Hepatic stellate cell (primary cell): ENCODE measurements around the gene CHST14.
"Not testable (repeated sequence)": the region's sequence is repeated elsewhere in the genome, so short reads cannot be mapped to it uniquely, and the experiment has no call there.

ENCODE experiments used
- DNase-seq: peaks from one replicate; pipeline ENCODE4 v3.0.0; 2011; ENCODE audit warnings: low spot score

The CHST14 gene

GRCh38 chr15:40441565-40442531, 28.9 kb upstream of the CHST14 start:
- DNase-seq: no peak

GRCh38 chr15:40443255-40443654, 27.5 kb upstream of the CHST14 start:
- no peak for DNase-seq

- no peak for DNase-seq
Observed at GRCh38 chr15:40443846-40444245, 26.9 kb upstream of the CHST14 start.

DNA sequence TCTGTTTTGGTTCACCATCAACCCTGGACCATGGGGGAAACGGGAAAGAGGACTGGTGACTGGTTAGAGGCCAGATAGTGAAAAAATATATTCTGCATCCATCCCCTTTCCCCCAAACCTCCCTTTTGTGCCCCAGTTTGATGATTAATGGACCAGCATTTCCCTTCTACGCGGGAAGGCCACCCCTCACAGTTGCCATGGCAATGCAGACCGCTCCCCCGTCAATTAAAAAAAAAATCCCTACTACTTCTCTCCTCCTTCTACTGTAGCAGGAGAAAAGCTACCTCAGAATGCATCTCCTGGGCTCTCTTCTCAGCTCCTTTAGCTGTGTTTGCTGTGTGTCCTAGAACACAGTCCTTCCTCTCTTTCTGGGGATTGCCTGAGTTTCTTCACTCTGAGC, 26.0 kb upstream of the CHST14 start:
- no peak for DNase-seq

GRCh38 chr15:40445421-40445922, 25.3 kb upstream of the CHST14 start:
- no peak for DNase-seq

DNA sequence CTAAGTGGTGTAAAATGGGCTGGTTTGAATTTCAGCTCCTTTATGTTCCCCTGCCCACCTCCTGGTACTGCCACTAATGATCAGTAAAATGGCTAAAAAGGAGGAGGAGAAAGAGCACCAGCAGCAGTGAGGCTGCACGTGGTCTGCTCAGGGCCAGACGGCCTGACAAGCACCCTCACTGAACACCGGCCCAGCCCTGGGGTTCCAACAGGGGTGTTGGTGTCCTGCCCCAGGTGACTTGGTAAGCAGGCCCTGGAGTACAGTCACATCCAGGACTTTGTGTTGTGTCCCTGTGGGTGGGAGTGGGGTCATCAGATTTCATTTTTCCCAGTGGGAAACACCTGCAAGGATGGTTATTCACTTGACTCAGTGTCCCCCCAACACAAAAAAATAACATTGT, 24.6 kb upstream of the CHST14 start:
- DNase-seq: no peak

GRCh38 chr15:40448354-40448753, 22.4 kb upstream of the CHST14 start:
- DNase-seq: no peak

DNA sequence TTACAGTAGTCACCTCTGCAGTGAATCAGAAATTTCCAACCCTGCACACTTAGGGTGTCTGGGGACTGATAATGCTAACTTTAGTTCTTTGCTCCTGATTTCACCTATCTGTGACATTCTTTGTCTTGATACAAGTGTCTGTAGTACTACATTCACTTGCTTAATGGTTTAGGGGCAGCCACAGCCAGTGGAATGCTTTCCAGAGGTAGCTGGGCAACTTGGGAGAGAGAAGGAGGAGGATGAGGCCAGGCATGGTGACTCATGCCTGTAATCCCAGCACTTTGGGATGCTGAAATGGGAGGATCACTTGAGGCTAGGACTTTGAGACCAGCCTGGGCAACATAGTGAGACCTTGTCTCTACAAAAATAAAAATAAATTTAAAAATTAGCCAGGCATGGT, 21.5 kb upstream of the CHST14 start:
- no peak for DNase-seq

DNA sequence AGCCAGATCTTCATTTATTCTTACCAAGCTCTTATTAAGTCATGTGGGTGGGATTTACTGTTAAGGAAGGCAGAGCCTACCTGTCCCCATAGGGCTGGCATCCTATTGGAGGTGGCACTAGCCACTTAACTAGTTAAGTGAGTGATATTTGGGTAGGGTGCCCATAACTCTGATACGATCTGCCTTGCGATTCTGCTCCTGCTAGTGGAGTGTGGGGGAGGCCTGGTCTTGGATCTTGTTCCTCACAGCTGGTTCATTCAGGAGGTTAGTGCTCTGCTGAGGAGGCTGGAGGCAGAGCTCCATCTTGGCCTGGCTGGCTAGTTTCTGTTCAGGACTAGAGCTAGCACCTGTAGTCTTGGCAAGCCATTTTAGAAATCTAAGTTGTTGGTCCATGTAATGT, 20.7 kb upstream of the CHST14 start:
- no peak for DNase-seq

DNA sequence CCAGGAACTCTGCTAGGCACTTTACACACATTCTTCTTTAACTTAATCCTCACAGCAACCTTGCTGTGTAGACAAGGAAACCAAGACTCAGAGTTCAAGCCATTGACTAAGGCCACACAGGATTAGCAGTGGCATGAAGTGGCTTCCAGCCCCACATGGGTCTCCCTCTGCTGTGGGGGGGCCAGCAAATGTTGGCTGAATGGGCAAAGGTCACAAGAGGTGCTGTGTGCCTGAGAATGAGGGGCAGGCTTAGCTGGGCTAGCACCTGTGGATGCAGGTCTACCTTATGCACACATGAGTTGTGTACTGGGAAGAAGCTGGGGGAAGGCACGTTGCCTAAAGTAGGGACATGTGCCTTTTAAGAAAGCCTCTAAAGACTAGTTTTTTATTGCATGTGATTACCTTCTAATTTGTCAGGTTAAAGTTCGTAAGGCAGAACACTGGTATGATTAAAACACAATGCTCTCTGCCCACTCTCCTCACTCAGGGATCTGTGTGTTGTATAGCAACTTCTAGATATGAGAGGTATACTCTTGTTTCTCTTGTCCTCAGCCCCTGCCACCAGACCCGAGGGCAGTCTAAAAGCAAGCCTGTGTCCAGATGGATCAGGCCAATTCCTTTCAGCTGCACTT, 19.1 kb upstream of the CHST14 start:
- DNase-seq: no peak

- no peak for DNase-seq
Observed at GRCh38 chr15:40452296-40453090, 18.3 kb upstream of the CHST14 start.

GRCh38 chr15:40453941-40454340, 16.8 kb upstream of the CHST14 start:
- DNase-seq: not testable (repeated sequence)

DNA sequence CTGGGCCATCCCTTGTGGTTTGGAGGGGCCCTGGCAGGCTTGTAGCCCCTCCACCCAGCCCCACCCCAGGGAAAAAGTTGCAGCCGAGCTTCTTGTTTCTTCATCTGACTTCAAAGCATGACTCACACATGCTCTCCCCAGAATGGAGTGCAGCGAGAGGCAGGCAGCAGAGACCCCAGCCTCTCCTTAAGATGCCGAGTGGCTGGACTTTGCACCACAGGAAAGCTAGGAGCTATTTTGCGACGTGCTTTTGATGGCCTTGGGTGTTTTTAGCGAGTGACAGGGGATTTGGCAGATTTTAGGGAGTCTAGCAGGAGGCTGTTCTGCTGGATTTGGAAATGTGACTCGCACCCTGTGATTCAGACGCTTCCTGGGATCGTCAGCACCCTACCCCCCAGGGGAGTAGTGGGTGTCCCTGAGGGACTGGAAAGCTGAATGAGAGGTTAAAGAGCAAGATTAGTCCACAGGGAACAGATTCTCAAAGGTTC, 15.8 kb upstream of the CHST14 start:
- DNase-seq: peak; percentile 74

DNA sequence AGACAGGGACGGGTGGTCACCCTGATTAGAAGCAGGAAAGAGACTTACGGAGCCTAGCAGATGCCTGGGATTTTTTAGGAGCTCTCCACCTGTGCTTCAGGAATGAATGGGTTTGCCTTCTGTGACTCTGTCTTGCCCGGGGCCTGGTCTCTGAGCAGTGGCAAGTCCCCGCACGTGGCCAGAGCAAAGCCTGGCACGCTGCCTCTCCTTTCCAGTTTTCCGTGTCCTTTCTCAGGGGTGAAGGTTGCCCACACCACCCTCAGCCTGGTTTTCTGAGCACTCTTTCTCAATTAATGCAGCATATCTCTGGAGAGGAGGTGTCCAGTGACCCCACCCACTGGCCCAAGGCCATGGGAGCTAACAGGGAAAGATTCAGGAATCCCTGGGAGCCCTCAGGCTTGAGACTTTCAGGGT, 14.5 kb upstream of the CHST14 start:
- no peak for DNase-seq

- DNase-seq: no peak
Observed at GRCh38 chr15:40456738-40457137, 14.0 kb upstream of the CHST14 start.

DNA sequence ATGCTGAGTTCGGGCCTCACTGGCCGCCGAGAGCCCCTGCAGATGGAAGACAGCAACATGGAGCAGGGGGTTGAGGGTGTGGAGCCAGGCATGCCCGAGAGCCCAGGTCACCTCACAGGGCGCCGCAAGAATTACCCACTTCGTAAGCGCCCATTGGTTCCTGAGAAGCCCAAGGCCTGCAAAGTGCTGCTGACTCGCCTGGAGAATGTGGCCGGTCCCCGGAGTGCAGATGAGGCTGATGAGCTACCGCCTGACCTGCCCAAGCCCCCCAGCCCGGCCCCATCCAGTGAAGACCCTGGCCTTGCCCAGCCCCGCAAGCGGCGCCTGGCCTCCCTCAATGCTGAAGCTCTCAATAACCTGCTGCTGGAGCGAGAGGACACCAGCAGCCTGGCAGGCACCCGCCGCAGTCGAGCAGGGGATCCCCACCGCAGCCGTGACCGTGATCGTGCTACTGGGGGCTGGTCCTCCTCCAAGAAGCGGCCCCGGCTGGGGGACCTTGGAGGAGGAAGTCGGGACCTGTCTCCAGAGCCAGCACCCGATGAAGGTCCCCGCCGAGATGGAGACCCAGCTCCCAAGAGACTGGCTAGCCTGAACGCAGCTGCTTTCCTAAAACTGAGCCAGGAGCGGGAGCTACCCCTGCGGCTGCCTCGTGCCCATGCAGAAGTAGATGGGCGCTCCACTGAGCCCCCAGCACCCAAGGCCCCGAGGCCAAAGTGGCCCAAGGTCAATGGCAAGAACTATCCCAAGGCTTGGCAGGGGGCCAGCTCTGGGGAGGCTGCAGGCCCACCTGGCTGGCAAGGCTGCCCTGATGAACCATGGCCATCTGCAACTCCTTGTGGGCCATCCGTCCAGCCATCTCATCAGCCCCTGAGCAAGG, 12.1 kb upstream of the CHST14 start:
- DNase-seq: no peak

DNA sequence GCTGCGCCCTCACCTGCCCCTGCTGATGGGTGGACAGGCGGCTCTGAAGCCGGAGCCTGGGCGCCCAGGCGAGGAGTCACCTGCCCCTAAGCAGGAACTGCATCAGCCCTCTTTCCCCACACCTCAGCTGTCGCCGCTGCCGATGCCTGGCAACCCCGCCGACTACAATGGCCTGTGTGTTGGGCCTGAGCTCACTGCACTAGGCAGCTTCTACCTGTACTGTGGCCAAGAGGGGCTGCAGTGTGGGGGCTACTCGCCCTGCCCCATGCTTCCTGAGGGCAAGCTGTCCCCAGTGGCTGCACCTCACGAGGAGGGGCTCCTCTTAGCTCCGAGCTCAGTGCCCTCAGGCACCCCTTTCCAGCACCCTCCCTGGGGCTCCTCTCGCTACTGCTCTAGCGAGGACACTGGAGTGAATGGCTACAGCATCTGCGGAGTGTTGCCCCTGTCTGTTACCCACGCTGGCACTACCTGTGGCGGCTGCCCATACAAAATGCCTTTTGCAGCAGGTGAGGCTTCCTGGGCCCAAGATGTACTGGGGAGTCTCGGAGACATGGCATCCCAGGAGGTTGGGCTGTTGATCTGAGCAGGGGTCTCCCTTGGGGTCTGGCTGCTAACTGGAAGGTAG, 11.3 kb upstream of the CHST14 start:
- no peak for DNase-seq

GRCh38 chr15:40460404-40460803, 10.4 kb upstream of the CHST14 start:
- no peak for DNase-seq

DNA sequence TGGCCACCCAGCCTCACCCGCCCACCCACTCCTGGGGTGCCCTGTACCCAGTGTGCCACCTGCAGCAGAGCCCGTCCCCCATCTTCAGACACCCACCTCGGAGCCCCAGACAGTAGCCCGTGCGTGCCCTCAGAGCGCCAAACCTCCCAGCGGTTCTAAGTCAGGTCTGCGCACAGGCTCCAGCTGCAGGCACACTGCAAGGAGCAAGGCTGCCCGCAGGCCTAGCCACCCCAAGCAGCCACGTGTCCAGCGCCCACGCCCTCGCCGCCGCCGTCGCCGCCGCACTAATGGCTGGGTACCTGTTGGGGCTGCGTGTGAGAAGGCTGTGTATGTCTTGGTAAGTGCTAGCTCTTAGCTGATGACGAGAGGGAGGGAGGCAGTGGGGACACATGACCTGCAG, 8.8 kb upstream of the CHST14 start:
- DNase-seq: no peak

GRCh38 chr15:40463279-40463678, 7.5 kb upstream of the CHST14 start:
- DNase-seq: no peak
